Stimulated activated CD8-positive, alpha-beta memory T cell treated with anti-CD3 and anti-CD28 coated beads, Interleukin-2, amount 100 ng/mL, for 48 hours (primary cell): ENCODE results near the gene ATP5ME.
"Not testable (repeated sequence)": the region's sequence is repeated elsewhere in the genome, so short reads cannot be mapped to it uniquely, and the experiment has no call there.

ENCODE experiments used
- DNase-seq, 2 donors: peaks; one replicate each; pipeline ENCODE4 v3.0.0-alpha.2; 2020; ENCODE audit warnings: low read depth in 2 of 2

ATP5ME gene

GRCh38 chr4:705278-706082, 31.4 kb upstream of the ATP5ME start, which contains the start of gene PCGF3:
TSS of gene PCGF3 (plus strand) at chr4:705832. CDS start at chr4:733681, 27,849 bp downstream.
- DNase-seq, result peak; percentile 96 to 97

GRCh38 chr4:704971-705277, 30.8 kb upstream of the ATP5ME start:
- DNase-seq, result no peak

GRCh38 chr4:704198-704891, 30.3 kb upstream of the ATP5ME start:
- no peak for DNase-seq

DNA sequence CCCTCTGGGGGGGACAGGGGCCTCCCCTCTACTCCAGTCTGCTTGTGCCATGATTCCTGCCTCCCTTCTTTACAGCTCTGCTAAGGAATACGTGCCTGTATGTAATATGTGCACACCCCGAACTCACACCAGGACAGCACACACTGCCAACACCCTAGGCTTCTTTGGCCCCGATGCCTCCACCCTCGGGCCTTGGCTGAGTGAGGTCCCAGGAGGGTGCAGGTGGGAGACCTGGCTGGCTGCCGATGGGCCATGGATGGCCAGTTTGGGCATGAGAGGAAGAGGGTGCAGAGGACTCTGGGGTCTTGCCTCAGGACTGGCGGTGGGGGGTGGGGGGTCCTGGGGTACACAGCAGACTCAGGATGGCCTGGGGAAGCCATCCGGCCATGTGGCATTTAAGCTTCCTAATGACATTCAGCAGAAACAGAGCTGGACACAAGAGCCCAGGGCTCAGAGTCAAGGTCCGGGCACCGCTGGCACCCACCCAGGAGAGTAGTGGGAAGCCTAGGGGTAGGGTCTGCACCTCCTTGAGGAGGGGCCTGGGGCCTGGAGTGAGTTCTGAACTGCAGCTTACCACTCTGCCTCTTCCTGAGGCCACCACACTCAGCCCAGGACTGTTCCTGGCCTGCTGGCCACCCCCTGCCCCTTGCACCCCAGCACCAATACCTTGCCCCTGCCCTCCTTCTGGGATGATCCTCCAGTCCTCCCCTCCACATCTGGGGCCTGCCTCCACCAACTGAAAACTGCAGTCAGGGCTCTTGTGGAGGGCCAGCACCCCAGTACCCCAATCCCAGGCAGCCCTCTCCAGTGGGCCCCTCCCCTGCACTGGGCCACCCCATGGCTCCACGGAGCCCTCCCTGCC, 29.5 kb upstream of the ATP5ME start:
- no peak for DNase-seq

- no peak for DNase-seq
These were observed 28.6 kb upstream of the ATP5ME start for GRCh38 chr4:702618-703048.

- no peak for DNase-seq
These were observed 26.6 kb upstream of the ATP5ME start for GRCh38 chr4:700587-701264.

DNA sequence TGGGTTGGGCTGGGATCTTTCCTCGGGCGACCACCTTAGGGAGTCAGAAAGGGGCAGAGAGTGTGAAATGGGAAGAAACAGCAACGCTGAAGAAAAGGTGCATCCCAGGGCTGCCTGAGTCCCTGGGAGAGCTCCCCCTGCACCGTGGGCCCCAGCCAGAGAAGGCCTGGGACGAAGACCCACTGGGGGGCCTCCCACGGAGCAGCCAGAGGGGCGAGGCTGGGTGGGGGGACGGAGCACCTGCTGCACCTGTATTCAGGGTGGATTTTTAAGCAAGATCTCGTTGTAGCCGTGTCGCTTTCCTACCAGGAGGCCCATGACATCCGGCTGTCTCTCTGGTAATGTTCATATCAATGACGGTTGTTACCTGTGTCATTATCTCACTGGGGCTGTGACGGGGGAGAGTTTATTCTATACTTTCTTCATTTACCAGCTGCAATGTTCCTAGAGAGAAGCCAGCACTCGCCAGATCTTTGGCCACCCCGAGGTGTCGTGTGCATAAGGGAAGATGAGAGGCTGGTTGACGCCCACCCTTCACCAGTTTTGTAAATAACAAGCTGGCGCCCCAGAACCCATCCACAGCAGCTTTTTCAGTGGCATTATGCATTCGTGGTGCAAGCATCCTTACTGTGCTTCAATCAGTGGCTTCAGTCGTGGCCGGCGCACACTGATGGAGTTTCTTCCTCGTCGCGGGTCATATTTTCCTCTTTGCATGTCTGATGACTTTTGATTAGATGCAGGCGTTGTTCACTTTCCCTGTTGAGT, 25.9 kb upstream of the ATP5ME start:
- no peak for DNase-seq

GRCh38 chr4:694341-694940, 20.4 kb upstream of the ATP5ME start:
- DNase-seq, result not testable (repeated sequence)

DNA sequence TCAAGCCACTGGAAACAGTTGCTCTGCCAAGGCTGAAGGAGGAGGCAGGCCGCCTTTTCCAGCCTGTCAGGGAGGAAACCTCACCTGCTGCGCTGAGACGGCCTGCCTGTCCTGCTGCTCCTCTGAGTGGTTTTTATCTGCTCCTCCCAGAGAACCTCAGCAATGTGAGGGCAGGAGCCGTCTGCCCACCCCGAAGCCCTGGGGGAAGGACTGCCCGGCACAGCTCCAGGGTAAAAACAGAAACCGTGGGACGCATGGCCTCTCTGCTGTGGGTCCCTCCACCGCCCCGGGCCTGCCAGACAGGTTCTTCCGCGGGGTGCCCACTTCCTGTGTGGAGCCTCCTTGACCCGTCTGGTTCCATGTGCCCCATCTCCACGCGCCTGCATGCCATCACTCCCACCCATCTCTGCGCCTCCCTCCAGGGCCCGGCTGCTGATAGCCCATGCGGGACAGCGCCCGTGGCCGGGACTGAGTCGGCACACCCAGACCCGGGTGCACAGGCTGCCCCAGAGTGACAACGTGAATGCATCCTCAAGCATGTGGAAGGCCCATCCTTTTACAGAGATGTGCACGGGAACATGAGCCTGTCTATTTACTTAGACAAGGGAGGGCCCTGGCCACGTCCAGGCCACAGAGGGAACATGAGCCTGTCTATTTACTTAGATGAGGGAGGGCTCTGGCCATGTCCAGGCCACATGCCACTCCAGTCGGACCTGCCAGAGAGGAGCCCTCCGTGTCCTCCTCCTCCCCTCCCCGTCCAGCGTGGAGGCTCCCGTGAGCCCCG, 18.9 kb upstream of the ATP5ME start:
- no peak for DNase-seq

GRCh38 chr4:689723-690122, 15.6 kb upstream of the ATP5ME start:
- no peak for DNase-seq

- no peak for DNase-seq
These were observed 15.0 kb upstream of the ATP5ME start, which contains the start of gene SLC49A3 for GRCh38 chr4:688854-689681. TSS of gene SLC49A3 (minus strand) at chr4:689151. CDS start at chr4:689127, 24 bp downstream.

GRCh38 chr4:687971-688853, 14.1 kb upstream of the ATP5ME start:
- no peak for DNase-seq

DNA sequence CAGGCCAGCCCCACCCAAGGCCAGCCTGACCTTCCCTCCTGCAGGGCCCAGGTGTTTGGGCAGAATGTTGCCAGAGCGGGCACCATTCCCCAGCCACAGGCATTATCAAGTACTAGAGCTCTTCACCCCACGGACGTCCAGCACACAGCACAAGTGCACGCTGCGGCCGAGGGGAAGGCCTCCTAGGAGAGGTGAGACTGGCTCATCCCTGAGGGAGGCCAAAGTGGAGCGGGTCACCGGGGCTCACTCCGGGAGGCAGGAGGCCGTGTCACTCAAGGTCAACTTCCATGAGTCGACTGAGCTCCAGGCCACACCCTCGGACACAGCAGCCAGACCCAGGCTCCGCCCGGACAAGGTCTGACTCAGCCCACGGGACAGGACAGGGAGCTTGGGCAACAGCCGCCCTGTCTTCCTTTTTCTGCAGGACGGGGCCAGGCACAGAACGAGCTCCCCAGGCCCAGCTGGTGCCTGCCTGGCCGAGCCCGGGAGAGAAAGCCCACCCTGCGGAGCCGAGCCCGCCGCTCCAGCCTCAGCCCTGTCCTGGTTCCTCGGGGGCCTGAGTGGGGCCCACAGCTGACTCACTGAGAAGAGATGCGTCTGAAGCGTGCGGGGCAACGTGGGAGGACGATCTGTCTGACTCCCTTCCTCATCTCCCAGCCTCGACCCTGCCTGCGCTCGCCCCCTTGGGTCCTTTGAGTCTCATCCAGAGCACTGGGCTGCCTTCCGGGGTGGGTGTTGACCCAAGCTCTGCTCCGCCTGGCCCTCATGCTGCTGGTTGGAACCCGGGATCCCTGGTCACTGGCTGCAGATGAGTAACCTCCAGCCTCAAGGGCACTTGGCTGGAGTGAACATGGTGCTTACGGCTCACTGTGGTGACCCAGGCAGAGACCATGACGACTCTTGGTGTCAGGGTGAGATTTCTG, 13.2 kb upstream of the ATP5ME start:
- no peak for DNase-seq

- DNase-seq, result no peak
These were observed 12.5 kb upstream of the ATP5ME start for GRCh38 chr4:686413-687040.

- no peak for DNase-seq
These were observed 11.8 kb upstream of the ATP5ME start for GRCh38 chr4:685679-686412.
